Fibroblast of skin of left biceps (primary cell): Measurements from ENCODE around the gene ZNF22.

Experiments
- DNase-seq, 2 experiments: peaks; one replicate each; pipeline ENCODE4 v3.0.0-alpha.2; 2013; ENCODE audit warnings: low read depth in 2 of 2

ZNF22 gene

DNA sequence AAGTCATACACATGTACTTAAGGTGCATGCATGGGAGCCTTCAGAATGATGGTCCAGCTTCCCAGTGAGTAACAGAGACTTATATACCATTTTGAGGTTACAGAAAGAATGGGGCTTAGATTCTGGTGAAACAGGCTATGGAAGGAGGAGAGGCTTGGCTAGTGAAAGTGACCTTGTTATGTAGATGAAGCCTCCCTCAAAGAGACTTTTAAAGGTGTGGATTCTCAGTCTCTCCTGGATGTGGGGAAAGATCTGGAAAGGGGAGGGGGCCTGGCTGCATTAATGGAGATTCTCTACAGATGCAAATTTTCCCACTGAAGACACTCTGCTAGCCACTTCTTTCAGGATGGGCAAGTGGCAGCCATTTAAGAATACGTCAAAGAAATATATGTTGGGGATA is 35.6 kb upstream of the ZNF22 start:
- no peak for DNase-seq

- DNase-seq = no peak
Measured at GRCh38 chr10:44965651-44966097, 35.0 kb upstream of the ZNF22 start.

DNA sequence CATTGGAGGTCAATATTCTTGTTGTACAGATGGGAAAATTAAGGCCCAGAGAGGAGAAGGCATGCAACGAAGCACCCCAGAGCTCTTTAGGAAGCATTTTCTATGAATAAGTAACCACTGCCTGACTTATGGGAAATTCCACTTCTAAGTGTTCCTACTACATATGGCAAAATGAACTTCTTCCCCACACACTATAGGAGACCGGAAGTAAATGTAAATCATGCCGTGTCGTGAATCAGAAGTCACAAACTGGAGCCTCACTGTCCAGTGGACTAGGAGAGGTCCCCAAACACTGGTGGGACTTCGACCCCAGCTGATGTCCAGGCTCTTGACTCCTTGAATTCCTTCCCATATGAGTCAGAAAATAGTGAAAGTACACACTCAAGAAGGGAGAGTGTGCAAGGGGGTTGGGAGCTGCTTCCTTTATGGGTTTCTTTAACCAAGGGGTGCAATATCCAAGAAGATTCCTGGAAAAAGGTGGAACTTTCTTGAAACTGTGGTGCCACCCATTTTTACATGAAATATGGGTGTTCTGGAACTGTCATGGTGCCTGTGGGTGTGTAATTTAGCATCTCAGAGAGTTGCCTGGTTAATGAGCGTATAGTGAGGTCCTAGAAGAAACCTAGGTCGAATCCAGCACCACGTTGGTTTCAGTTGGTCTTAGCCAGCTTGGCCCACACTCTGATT is 34.5 kb upstream of the ZNF22 start:
- no peak for DNase-seq

DNA sequence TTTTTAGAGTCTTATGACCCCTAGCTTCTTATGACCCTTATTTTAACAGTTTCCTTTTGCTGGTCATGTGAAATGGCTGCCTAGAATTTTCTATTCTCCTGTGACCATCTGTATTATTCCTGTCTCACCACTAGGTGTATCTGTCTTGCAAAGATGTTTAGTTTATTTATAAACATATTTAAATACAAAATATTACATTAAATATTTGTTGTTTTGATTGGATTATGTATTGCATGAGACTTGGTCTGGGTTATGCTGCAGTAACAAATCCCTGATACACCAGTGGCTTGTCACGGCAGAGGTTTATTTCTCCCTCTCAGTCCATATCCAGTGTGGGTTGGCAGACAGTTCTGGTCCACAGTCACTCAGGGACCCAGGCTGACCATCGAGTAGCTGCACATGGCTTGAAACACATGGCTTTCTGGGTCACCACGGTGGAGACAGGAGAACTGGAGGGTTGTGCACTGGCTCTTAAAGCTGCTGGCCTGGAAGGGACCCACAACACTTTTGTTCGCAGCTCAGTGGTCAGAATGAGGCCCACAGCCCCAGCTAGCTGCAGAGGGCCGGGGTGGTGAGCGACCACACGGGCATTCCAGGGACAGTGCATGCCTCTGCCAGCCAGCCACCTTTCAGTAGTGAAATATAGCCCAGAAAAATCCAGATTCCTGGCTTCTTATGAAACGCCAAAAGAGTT is 33.8 kb upstream of the ZNF22 start:
- no peak for DNase-seq

DNA sequence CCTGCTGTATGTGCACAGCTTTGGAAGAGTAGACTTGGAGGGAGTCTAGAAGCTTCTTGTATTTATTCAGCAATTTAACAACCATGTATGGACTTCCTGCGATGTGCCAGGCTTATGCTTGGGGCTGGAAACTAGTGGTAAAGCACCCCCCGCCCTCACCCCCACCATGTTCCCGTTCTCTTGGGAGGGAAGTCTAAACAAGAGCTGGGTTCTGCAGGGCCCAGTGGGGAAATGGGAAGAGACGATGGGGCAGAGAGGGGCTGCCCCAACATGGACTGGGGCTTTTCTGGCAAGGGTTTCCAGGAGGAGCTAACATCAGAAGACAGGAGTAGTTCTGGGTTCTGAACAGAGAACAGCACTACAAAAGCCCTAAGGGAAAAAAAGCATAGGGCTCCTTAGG is 33.1 kb upstream of the ZNF22 start:
- DNase-seq = no peak

DNA sequence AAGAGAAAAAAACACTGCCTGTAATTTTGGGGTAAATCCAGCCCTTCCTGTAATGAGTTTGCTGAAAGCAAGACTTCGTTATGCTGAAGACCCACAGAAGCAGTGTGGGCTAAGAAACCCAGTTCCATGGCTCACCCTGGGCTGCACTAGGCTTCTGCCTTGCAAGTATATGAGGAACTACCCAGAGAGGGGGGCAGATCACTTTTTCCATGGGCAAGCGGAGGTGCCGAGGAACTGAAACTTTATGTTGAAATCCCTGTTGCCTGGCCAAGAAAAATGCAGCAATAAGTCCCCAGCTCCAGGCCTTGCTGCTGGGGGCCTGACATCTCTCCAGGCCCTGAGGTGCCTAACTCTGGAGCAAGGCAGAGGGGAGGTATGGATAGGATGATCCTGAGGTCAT is 32.6 kb upstream of the ZNF22 start:
- no peak for DNase-seq

- no peak for DNase-seq
Measured at GRCh38 chr10:44968500-44969400, 32.0 kb upstream of the ZNF22 start.

GRCh38 chr10:44969854-44970253 is 30.9 kb upstream of the ZNF22 start:
- no peak for DNase-seq

- DNase-seq = no peak
Measured at GRCh38 chr10:44970812-44971395, 29.8 kb upstream of the ZNF22 start.

GRCh38 chr10:44971434-44971833 is 29.3 kb upstream of the ZNF22 start:
- DNase-seq = no peak

DNA sequence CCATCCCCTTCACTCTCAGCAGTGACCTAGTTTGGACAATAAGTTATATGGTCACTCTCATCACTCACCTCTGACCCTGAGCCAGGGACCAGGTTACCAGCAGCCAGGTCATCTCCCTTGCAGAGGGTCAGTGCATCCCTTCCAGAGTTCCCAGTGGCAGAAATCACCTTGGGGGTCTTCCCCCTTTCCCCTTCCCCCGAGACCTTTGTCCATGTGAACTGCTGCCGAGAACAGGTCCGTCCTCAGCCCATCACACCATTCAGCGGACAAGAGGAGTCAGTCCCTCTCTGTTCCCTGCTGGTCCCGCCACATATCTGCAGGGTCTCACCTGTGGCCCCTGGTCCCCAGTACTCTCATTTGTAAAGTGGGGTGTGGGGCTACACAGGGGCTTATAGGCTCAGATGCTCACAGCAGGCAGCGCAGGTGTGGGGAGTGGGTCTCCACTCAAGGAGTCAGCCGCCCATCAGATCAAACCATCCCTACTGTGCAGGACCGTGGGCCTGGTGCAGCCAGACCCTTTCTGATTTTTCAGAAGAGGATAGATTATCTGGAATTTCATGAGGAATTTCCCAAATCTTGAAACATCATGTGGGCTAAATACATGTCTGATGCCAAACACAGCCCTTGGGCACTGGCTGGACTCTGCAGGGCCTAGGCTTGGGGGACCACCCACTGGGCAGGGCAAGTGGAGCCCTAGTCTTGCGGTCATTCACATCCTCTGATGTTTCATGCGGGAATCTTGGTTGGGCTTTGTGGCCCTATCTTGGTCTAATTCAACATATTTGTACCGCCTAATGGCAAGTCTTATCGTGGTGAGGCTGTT is 28.6 kb upstream of the ZNF22 start:
- no peak for DNase-seq

DNA sequence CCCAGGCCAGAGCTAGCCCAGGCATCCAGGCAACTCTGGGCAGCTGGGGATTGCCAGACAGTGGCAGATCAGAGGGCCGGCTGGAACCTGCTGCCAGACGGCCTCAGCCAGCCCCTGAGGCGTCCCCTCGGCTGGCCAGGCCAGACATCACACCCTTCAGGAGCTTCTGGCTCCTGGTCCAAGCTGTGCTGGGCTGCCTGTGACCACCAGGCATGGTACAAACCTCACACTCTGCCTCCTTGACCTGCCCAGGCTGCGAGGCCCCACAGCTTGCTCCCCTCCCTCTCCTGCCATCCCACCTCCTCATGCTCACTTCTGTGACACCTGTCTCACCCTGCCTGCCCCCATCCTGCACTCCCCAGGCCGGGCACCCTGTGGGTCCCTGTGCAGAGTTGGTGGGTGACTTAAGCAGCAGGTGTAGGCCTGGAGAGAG is 27.8 kb upstream of the ZNF22 start:
- DNase-seq = no peak

- DNase-seq = no peak
Measured at GRCh38 chr10:44973323-44974081, 27.2 kb upstream of the ZNF22 start.

DNA sequence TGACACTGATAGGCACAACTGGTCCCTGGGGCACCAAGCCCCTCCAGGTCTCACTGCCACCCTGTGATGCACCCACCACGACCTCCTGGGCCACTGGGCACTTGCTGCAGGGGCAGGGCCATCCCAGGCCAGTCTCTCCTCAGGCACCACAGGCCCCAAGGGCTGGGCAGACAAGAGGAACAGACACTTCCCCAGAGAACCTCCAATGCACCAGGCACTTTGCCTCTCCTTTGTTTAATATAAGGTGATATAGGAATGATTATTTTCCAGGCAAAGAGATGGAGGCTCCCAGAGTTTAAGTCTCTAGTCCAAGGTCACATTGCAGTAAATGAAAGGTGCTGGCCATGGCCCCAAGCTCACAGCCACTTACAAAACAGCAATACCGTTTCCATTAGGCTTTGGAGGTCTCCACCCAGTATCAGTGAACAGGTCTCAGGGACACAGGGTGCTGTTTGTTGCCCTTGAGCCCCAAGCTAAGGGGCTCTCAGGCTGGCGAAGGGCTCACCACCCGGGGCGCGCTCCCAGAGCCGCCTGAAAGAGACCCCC is 26.6 kb upstream of the ZNF22 start:
- no peak for DNase-seq

- DNase-seq = no peak
Measured at GRCh38 chr10:44974628-44975430, 25.9 kb upstream of the ZNF22 start.

- no peak for DNase-seq
Measured at GRCh38 chr10:44975431-44976331, 25.0 kb upstream of the ZNF22 start.

GRCh38 chr10:44976352-44977198 is 24.1 kb upstream of the ZNF22 start:
- no peak for DNase-seq
